Measurements from ENCODE around the gene GINM1.

GRCh38 chr6:149563928-149564325 is 2.2 kb upstream of the GINM1 start:
- TF ChIP-seq, protein P1, sequence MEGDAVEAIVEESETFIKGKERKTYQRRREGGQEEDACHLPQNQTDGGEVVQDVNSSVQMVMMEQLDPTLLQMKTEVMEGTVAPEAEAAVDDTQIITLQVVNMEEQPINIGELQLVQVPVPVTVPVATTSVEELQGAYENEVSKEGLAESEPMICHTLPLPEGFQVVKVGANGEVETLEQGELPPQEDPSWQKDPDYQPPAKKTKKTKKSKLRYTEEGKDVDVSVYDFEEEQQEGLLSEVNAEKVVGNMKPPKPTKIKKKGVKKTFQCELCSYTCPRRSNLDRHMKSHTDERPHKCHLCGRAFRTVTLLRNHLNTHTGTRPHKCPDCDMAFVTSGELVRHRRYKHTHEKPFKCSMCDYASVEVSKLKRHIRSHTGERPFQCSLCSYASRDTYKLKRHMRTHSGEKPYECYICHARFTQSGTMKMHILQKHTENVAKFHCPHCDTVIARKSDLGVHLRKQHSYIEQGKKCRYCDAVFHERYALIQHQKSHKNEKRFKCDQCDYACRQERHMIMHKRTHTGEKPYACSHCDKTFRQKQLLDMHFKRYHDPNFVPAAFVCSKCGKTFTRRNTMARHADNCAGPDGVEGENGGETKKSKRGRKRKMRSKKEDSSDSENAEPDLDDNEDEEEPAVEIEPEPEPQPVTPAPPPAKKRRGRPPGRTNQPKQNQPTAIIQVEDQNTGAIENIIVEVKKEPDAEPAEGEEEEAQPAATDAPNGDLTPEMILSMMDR (IDR thresholded peaks at IDR 0.05): no peak
- TF ChIP-seq EP300 (IDR thresholded peaks at IDR 0.05): no peak
